CD4-positive, alpha-beta T cell treated with Interferon gamma for 1 hour (primary cell): ENCODE data around the gene MMADHC.
"Not testable (repeated sequence)": the region's sequence is repeated elsewhere in the genome, so short reads cannot be mapped to it uniquely, and the experiment has no call there.

Experiments used
- DNase-seq: peaks from one replicate; pipeline ENCODE4 v3.0.0-alpha.2; 2020

The MMADHC gene

DNA sequence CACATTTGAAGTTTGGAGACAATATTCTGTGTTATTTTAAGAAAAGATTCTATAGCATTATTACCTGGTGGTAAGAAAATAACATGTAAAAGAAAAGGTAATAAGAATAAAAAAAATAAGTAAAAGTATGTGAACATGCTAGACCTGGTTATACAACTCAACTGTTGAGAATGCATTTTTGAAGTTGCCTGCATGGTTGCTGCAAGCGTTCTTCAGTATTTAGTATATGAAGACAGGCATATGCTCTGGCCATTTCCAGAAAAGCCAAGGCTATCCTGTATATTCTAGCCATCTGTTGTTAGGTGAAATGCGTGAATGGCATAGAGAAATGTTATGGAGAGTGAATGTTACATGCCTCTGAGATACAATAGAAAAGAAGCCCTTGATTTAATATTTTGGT is 6.8 kb upstream of the MMADHC start:
- DNase-seq = no peak

DNA sequence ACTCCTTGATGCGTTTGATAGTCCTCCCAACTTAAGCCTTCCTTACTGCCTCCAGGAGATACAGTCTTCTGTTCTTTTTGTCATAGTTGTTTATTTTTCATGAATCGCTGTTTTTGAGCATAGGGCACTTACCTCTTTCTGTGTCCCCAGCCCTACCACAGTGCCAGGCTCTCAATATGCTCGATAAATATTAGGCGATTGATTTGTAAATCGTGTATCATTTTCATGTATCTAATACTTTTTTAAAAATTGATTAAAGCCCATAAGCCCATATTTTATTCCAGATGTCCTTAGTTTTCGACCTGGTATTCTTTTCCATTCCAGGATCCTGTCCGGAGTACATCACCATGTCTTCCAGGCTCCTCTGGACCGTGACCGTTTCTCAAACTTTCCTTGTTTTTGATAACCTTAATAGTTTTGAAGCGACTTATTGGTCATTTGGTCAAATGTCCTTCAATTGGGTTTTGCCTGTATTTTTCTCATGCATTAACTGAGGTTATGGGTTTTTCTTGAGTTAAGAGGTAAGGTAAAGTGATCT is 444 bp upstream of the MMADHC start:
- DNase-seq = no peak

DNA sequence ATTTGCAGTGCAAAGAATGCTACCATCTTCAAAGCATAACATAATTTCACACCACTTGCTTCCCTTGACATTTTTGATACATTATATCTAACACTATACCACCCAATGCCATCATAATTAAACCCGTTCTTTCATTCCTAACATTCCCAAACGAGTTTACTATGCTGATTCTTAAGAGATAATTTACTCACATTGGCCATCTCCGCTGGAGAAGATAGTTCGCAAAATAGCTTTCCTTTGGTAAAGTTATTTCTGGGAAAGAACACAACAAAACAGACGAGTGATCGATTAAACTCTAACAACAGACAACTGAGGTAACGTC is 716 bp downstream of the MMADHC start:
- no peak for DNase-seq

DNA sequence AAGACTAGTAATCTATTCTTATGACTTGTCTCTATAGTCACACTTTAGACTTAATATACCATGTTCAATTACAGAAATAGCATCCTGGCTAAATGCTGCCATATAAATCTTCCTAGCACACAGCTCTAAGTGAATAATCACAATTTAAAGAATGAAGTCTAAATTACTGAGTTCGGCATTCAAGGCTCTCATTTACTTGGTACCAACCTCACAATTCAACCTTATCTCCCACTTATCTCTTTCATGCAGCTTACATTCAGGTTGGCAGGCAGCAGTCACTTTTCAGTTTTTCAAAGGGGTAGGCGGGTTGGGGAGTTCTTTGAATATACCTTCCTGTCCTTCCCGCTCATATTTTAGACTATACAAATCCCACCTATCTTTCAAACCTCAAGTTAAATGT is 1.5 kb downstream of the MMADHC start:
- no peak for DNase-seq

DNA sequence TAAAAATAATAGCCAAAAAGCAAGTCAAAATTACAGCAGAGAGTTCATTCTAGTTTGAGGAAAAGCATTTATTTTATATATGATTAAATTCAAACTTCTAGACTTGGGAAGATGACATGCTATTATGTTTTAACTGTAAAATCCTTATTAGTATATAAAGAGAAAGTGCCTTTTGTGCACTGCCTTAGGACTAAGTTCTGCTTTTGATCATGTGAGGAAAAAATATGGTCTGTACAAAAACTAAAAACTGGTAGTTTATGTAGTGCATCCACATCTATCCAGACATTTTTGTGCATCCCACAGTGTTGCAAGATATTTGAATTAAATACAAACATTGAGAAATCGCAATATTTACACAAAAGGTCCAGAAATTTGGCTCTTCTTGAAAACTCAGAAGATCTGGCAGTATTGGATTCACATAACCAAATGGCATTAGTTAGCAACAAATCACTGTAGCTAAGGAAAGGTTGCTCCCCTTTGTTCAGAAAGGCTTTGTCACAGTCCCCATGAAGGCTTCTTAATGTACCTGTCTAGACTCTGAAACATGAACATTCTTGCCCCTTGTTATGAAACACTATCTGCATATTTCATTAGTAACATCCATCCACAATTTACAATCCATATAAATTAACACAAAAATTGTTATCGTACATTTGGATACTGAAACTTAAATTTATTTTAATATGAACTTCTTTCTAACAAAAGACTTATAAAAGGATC is 2.2 kb downstream of the MMADHC start:
- no peak for DNase-seq

GRCh38 chr2:149579972-149580882 is 7.3 kb downstream of the MMADHC start:
- DNase-seq = no peak

DNA sequence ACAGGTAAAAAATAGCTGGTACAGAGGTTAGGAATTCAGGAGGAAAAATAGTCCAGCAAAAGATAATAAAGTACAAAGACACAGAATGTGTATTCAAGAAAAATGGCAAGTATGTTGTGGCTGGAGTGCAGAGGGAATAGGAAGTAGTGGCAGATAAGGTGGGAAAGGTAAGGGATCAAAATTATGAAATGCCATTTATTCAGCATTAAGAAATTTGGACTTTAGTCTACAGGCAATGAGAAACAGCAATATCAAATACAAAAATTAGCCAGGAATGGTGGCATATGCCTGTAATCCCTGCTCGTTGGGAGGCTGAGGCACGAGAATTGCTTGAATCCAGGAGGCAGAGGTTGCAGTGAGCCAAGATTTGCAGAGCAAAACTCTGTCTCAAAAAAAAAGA is 10.3 kb downstream of the MMADHC start:
- DNase-seq = no peak

DNA sequence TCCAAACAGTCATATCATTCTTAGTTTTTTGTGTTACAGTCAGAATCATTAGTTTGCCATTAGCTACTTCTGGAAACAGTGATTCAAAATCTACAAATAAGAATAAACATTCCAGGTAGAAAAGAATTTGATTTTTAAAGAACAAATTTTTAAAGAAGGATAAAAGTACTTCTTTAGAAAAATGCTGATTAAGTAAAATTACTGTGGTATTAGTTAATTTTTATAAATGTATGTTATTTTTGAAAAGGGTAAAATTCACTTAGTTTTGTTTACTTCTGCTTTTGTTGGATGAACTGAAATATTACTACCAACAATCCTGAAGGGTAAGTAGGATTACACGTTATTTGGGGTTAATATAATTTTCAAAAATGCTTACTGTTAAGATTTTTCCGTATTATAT is 11.8 kb downstream of the MMADHC start:
- no peak for DNase-seq

GRCh38 chr2:149575277-149575676 is 12.3 kb downstream of the MMADHC start:
- DNase-seq = no peak

DNA sequence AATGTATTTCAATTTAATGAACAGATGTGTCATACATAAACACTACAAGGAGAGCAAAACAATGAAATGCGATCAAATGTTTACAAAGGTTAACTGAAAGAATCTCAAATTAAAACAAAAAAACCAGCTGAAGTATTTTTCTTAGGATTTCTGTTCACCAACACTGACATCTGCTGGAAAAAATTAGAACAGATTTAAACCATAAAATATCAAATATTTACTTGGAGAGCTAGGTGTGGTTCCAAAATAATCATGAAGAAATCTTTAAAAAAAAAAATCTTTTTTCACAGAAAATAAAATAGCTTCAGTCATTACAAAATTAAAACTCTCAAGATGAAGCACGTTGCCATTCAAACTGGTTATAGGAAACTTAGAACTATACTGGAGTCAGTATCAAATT is 13.8 kb downstream of the MMADHC start:
- no peak for DNase-seq

DNA sequence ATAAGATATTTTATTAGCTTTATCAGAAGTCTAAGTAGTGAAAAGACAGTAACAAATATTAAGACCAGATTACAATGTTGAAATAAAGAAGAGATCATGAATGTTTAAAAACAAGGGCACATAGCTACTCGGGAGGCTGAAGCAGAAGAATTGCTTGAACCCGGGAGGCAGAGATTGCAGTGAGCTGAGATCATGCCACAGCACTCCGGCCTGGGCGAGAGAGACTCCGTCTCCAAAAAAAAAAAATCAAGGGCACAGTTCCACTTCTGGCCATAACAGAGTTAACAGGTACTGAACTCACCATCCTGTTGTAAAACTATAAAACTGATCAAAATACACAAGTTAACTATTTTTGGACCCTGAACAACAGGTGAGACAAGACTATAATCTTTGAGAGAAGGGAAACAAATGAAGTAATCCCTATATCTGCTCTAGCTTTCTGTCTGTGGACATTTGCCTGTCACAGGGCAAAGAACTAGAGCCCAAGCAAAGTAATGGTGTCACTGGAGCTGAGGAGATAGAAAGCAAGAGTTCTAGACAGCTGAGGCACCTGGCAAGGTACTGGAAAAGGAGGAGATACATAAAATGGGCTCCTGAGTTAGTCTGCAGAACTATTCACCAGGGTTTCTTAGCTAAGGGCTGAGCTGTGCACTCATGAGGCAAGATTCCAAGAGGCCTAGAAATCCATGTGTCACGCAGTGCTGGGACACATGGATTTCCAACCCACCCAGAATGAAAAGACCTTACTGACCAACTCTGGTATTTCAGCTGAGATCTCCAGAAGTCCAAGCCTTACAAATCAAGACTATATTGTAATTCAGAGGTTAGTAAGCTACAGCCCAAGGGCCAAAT is 15.2 kb downstream of the MMADHC start:
- no peak for DNase-seq

GRCh38 chr2:149568138-149568537 is 19.4 kb downstream of the MMADHC start:
- no peak for DNase-seq

DNA sequence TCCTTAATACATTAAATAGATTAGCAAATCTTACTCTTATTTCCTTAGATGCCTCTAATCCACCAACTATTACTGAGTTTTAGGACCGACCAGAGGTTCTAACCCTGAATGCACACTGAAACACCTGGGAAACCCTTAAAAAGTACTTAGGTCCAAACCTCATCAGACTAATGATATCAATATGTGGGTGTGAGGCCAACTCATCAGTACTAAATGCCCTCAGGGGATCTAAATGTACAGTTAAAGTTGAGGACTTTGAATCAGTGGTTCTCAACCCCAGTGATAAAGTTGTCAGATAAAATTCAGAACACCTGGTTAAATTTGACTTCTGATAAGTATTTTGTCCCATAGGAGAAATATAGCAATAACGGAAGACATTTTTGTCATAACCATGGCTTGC is 20.9 kb downstream of the MMADHC start:
- DNase-seq = no peak

DNA sequence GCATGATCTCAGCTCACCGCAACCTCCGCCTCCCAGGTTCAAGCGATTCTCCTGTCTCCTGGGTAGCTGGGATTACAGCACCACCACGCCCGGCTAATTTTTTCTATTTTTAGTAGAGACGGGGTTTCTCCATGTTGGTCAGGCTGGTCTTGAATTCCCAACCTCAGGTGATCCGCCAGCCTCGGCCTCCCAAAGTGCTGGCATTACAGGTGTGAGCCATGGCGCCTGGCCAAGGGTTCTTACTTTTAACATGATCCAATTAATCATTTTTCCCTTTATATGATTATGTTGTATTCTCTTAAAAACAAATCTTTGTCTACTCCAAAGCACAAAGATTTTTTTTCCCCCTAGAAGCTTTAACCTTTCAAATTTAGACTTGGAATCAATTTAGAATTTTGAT is 21.9 kb downstream of the MMADHC start:
- not testable (repeated sequence) for DNase-seq

- DNase-seq = no peak
These were observed 22.6 kb downstream of the MMADHC start for GRCh38 chr2:149564983-149565382.

- DNase-seq = no peak
These were observed 23.5 kb downstream of the MMADHC start for GRCh38 chr2:149564097-149564496.

- no peak for DNase-seq
These were observed 25.3 kb downstream of the MMADHC start for GRCh38 chr2:149562324-149562723.

- no peak for DNase-seq
These were observed 26.2 kb downstream of the MMADHC start for GRCh38 chr2:149561309-149561926.

DNA sequence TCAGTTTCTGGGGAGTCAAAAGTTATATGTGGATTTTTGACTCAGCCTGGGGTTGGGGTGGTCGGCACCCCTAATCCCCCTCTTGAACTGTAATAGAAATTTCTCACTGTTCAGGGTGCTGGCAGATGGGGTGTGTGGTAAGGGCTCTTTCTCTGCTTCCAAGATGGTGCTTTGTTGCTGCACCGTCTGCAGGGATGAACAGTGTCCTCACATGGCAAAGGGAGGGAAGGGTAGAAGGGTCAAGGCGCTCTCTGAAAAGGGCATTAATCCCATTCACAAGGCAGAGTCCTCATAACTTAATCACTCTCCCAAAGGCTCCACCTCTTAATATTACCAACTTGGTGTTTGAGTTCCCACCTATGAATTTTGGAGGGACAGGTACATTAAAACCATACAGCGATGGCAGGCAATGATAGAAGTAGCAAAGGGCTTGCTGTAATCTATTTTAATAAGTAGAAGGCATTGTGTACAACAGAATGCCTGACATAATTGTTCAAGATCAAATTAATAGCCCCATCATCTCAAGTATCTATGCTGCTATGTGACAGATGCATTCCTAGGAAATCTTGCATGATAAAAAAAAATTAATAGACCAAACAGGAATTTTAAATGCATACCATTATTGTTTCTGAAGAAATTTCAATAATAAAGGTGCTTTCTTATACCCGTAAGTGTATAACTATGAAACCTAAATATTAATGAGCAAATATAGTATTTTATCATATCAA is 28.1 kb downstream of the MMADHC start:
- no peak for DNase-seq

DNA sequence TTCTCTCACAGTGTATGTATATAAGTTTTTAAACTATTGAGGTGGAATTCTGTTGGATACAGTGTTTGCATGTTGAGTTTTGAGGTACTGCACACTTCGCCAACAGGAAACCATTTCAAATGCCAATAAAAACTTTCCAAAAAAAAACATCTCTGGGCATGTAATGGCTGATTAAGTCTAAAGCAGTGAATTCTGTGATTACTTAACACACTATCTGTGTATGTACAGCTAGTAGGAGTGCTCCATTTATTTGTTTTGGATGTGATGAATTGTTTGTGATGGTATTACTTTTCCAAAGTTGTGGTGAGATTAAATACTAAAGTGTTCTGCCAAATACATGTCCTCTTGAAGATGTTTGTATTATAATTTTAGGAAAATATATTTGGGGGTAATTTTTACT is 31.1 kb downstream of the MMADHC start:
- no peak for DNase-seq

GRCh38 chr2:149552830-149553229 is 34.7 kb downstream of the MMADHC start:
- no peak for DNase-seq

DNA sequence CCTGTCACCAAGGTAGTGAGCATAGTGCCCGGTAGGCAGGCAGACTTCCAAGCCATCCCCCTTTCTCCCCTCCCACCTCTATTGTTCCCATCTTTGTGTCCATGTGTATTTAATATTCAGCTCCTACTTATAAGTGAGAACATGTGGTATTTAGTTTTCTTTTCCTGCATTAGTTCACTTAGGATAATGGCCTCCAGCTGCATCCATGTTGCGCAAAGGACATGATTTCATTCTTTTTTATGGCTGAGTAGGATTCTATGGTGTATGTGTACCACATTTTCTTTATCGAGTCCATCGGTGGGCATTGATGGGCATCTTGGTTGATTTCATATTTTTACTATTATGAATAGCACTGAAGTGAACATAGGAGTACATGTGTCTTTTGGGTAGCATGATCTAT is 35.3 kb downstream of the MMADHC start:
- no peak for DNase-seq
